ENCODE results near the gene EFCAB6. TPM values are rescaled to one million over a fixed set of nuclear protein-coding genes. Genes with fewer than 3 reads are reported as not detected.

EFCAB6 gene
- total RNA-seq, 4 donors from 2014 or later = 2.0 to 8.4 (median 5.7) TPM

DNA sequence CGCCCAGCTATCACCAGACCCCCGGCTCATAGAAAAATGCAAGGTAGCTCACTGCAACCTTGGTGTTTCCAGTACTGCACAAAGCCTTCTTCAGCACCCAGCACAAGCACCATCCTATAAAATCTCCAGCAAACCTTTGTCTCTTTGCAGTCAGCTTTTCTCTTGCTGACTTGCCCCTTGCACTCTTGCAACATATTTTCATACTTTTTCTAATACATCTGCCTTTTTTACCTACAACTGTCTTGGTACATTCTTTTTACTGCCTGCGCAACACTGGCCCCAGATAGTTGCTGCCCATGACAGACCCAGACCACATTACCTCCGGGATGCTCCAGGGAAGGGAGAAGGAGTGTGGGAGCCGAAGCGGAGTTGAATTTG is 257.9 kb downstream of the EFCAB6 start:
- no peak for DNase-seq
- Histone ChIP-seq H3K4me3 (no peak overlapping the region), H3K27ac (no peak overlapping the region), H3K36me3 (no peaks in the 10 kb centered on the region), H3K9me3 (no peaks in the 10 kb centered on the region), H3K27me3 (no peaks in the 10 kb centered on the region), H3K4me1 (no peaks in the 10 kb centered on the region)
- intact Hi-C loops (cut with DNase I; ENCODE audit: low total_unique reads) = no loop called here
- no peak for TF ChIP-seq POLR2A (IDR thresholded peaks at IDR 0.05)
- TF ChIP-seq, protein P1, sequence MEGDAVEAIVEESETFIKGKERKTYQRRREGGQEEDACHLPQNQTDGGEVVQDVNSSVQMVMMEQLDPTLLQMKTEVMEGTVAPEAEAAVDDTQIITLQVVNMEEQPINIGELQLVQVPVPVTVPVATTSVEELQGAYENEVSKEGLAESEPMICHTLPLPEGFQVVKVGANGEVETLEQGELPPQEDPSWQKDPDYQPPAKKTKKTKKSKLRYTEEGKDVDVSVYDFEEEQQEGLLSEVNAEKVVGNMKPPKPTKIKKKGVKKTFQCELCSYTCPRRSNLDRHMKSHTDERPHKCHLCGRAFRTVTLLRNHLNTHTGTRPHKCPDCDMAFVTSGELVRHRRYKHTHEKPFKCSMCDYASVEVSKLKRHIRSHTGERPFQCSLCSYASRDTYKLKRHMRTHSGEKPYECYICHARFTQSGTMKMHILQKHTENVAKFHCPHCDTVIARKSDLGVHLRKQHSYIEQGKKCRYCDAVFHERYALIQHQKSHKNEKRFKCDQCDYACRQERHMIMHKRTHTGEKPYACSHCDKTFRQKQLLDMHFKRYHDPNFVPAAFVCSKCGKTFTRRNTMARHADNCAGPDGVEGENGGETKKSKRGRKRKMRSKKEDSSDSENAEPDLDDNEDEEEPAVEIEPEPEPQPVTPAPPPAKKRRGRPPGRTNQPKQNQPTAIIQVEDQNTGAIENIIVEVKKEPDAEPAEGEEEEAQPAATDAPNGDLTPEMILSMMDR (IDR thresholded peaks at IDR 0.05) = no peak

DNA sequence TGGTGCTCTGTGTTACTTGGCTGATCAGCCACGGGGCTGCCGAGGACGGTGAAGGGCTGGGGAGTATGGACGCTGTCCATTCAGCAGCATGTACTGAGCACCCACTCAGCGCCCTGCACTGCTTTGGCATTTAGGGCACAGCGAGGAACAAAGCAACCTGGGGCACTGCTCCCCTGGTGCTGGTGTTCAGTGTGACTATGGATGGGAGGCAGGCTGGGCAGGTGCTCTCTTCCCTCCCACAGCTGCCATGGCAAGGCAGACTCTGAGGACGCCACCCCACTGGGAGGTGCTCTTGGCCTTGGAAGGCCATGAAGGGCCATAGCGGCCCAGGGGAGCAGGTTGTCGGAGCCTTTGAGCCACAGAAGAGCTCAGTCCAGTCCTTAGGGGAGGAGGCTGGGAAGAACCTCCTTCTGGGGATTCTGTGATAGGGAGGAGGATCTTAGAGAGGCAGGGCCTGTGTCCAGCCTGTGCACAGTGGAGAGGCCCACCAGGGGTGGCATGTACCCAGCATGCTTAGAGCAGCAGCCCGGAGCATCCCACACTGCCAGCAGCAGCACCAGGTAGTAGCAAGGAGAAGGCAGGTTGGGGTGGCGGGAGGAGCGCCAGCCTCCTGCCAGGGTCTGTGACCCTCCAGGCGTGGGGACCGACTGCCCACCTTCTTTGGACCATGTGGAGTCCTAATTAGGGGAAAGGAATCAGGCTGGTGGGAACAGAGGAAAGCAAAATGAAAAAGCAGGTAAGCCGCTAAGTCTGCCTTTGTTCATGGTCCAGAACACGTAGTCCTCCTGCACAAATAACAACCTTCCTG is 258.4 kb downstream of the EFCAB6 start:
- TF ChIP-seq, protein P1 (IDR thresholded peaks at IDR 0.05) = no peak
- no peak for TF ChIP-seq POLR2A (IDR thresholded peaks at IDR 0.05)
- Histone ChIP-seq H3K4me1 (no peaks in the 10 kb centered on the region), H3K27me3 (no peaks in the 10 kb centered on the region), H3K27ac (no peak overlapping the region), H3K36me3 (no peaks in the 10 kb centered on the region), H3K9me3 (no peaks in the 10 kb centered on the region), H3K4me3 (no peak overlapping the region)
- DNase-seq = no peak
- intact Hi-C loops (cut with DNase I; ENCODE audit: low total_unique reads) = no loop called here

DNA sequence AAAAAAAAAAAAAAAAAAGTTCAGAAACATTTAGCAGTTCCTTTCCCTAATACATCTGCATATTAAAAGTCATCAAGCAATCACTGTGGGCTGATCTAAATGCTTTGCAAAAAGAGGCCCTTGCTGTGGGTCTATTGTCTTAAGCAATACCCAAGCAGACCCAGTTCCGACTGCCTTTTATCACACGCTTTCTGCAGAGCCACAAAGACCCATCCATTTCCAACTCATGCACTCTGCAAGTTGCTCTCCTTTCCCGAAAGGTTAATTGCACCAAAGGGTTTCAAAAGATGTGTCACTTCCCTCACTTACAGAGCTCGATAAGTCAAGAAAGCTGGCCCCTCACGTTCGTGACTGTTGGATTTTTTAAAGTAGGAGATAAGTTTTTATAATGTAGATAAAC is 261.4 kb downstream of the EFCAB6 start:
- intact Hi-C loops (cut with DNase I; ENCODE audit: low total_unique reads) = no loop called here
- Histone ChIP-seq H3K27me3 (no peaks in the 10 kb centered on the region), H3K4me3 (no peak overlapping the region), H3K36me3 (no peaks in the 10 kb centered on the region), H3K27ac (no peak overlapping the region), H3K4me1 (no peaks in the 10 kb centered on the region), H3K9me3 (no peaks in the 10 kb centered on the region)
- no peak for DNase-seq
- TF ChIP-seq POLR2A (IDR thresholded peaks at IDR 0.05) = no peak
- TF ChIP-seq, protein P1 (IDR thresholded peaks at IDR 0.05) = no peak

DNA sequence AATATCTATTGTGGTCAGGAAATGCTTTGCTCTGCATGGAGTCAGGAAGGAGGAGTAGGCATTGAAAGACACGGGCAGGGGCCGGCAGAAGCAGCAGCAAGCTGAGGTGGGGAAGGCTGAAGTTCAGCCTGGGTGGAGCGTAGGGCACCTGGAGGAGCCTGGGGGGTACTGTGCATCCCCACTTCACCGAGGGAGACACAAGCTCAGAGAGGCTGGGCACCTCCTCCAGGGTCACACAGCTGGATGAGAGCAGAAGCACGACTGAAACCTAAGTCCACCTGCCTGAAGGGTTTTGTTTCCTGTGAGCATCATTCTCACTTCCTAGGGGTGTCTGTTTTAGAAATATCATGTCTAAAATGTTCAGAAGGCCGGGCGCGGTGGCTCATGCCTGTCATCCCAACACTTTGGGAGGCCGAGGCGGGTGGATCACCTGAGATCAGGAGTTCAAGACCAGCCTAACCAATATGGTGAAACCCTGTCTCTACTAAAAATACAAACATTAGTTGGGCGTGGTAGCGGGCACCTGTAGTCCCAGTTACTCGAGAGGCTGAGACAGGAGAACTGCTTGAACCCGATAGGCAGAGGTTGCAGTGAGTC is 262.0 kb downstream of the EFCAB6 start:
- no peak for DNase-seq

DNA sequence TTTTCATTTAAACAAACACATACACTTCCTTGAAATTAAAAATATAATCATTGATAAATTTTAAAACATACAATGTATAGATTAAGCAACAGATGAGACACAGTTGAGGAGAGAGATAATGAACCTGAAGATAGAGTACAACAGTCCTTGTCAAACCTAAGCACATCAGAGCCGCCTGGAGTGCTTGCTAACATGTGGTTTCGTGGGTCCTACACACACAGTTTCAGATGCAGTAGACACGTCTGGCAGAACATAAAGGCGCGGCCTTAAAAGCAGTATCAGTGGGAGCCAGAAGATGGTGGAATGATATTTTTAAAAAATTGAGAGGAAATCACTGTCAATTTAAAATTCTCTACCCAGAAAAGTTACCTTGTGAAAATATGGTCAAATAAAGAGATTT is 265.9 kb downstream of the EFCAB6 start:
- intact Hi-C loops (cut with DNase I; ENCODE audit: low total_unique reads) = no loop called here
- Histone ChIP-seq H3K36me3 (no peaks in the 10 kb centered on the region), H3K27ac (no peak overlapping the region), H3K4me1 (no peaks in the 10 kb centered on the region), H3K9me3 (no peaks in the 10 kb centered on the region), H3K4me3 (no peak overlapping the region), H3K27me3 (no peaks in the 10 kb centered on the region)
- TF ChIP-seq POLR2A (IDR thresholded peaks at IDR 0.05) = no peak
- TF ChIP-seq, protein P1 (IDR thresholded peaks at IDR 0.05) = no peak
- DNase-seq = no peak

More for the DNA sequence above, 262.0 kb downstream of the EFCAB6 start:
- Histone ChIP-seq H3K27me3 (no peaks in the 10 kb centered on the region), H3K27ac (no peak overlapping the region), H3K4me1 (no peaks in the 10 kb centered on the region), H3K9me3 (no peaks in the 10 kb centered on the region), H3K4me3 (no peak overlapping the region), H3K36me3 (no peaks in the 10 kb centered on the region)
- no peak for TF ChIP-seq POLR2A (IDR thresholded peaks at IDR 0.05)
- TF ChIP-seq, protein P1 (IDR thresholded peaks at IDR 0.05) = no peak
- intact Hi-C loops (cut with DNase I; ENCODE audit: low total_unique reads) = no loop called here
